ENCODE results near the gene TWNK.
A peak's percentile ranks its signal among the peaks of the same experiment; 100 is the strongest.

Gene TWNK

GRCh38 chr10:101042118-101042517, 54.8 kb downstream of the TWNK start:
- Histone ChIP-seq H3K4me2 (ENCODE audit: low read length) (peak overlapping the region; percentile 87), H3K79me2 (ENCODE audit: control insufficient read depth, low read length) (no peaks in the 10 kb centered on the region), H3K27ac (ENCODE audit: low read depth, low read length) (no peak overlapping the region), H3F3A (ENCODE audit: control insufficient read depth, insufficient read depth) (peaks cover 4% of the 10 kb centered on the region), H3K9me3 (ENCODE audit: control insufficient read depth, insufficient read depth, low read length) (no peaks in the 10 kb centered on the region), H3K27me3 (ENCODE audit: control insufficient read depth, low read length) (peaks cover 12% of the 10 kb centered on the region; the same call in 1 of the 2 replicates), H3K4me1 (ENCODE audit: control insufficient read depth, low read length) (peaks cover 15% of the 10 kb centered on the region), H3K4me3 (ENCODE audit: low read length) (peak overlapping the region; percentile 79), H3K36me3 (ENCODE audit: control insufficient read depth, low read length) (no peaks in the 10 kb centered on the region), H3K9me2 (replicated peaks; ENCODE audit: control insufficient read depth, low read length) (no peaks in the 10 kb centered on the region), H4K20me1 (ENCODE audit: control insufficient read depth, insufficient read depth, low read depth, low read length) (no peaks in the 10 kb centered on the region)
- TF ChIP-seq CTCF (IDR thresholded peaks at IDR 0.05; ENCODE audit: low read depth, low read length, poor library complexity, severe bottlenecking): no peak
- TF ChIP-seq EZH2phosphoT487 (IDR thresholded peaks at IDR 0.05; ENCODE audit: borderline replicate concordance, low read length): no peak

- Histone ChIP-seq H3K4me1 (ENCODE audit: control insufficient read depth, low read length) (peaks cover 15% of the 10 kb centered on the region), H3F3A (ENCODE audit: control insufficient read depth, insufficient read depth) (peaks cover 4% of the 10 kb centered on the region), H3K36me3 (ENCODE audit: control insufficient read depth, low read length) (no peaks in the 10 kb centered on the region), H3K4me2 (ENCODE audit: low read length) (peak overlapping the region; percentile 87), H3K27ac (ENCODE audit: low read depth, low read length) (no peak overlapping the region), H4K20me1 (ENCODE audit: control insufficient read depth, insufficient read depth, low read depth, low read length) (no peaks in the 10 kb centered on the region), H3K9me2 (replicated peaks; ENCODE audit: control insufficient read depth, low read length) (no peaks in the 10 kb centered on the region), H3K4me3 (ENCODE audit: low read length) (peak overlapping the region; percentile 79), H3K79me2 (ENCODE audit: control insufficient read depth, low read length) (no peaks in the 10 kb centered on the region), H3K9me3 (ENCODE audit: control insufficient read depth, insufficient read depth, low read length) (no peaks in the 10 kb centered on the region), H3K27me3 (ENCODE audit: control insufficient read depth, low read length) (peaks cover 7% of the 10 kb centered on the region; the same call in 1 of the 2 replicates)
- TF ChIP-seq EZH2phosphoT487 (IDR thresholded peaks at IDR 0.05; ENCODE audit: borderline replicate concordance, low read length) (no peak), CTCF (IDR thresholded peaks at IDR 0.05; ENCODE audit: low read depth, low read length, poor library complexity, severe bottlenecking) (no peak)
Observed at GRCh38 chr10:101042667-101043362, 55.5 kb downstream of the TWNK start.

DNA sequence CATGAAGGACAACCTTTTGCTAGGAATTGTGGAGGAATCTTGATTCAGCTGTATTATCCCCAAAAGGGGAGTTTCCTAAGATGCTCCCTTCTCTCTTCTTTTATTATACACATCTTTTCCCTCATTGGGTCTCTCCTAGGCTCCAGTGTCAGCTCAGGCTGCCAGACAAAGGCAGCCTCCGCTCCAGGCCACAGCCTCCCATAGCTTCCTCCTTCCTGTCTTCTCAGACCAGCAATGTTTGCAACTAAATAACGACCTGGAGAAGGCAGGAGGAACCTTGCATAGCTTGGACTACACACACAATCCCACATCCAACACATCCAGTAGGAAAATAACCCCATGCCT, 56.0 kb downstream of the TWNK start:
- Histone ChIP-seq H3K27me3 (ENCODE audit: control insufficient read depth, low read length) (0 out of 2 replicates have a peak, but pooled peaks cover 5% of the 10 kb centered on the region), H3K4me3 (ENCODE audit: low read length) (peak overlapping the region; percentile 79), H3K4me1 (ENCODE audit: control insufficient read depth, low read length) (peaks cover 15% of the 10 kb centered on the region), H3K36me3 (ENCODE audit: control insufficient read depth, low read length) (no peaks in the 10 kb centered on the region), H3K9me2 (replicated peaks; ENCODE audit: control insufficient read depth, low read length) (no peaks in the 10 kb centered on the region), H3F3A (ENCODE audit: control insufficient read depth, insufficient read depth) (peaks cover 4% of the 10 kb centered on the region), H3K4me2 (ENCODE audit: low read length) (peak overlapping the region; percentile 87), H3K9me3 (ENCODE audit: control insufficient read depth, insufficient read depth, low read length) (no peaks in the 10 kb centered on the region), H4K20me1 (ENCODE audit: control insufficient read depth, insufficient read depth, low read depth, low read length) (no peaks in the 10 kb centered on the region), H3K27ac (ENCODE audit: low read depth, low read length) (no peak overlapping the region), H3K79me2 (ENCODE audit: control insufficient read depth, low read length) (no peaks in the 10 kb centered on the region)
- no peak for TF ChIP-seq CTCF (IDR thresholded peaks at IDR 0.05; ENCODE audit: low read depth, low read length, poor library complexity, severe bottlenecking)
- TF ChIP-seq EZH2phosphoT487 (IDR thresholded peaks at IDR 0.05; ENCODE audit: borderline replicate concordance, low read length): no peak

Data from DOHH2 (cell line).